Midbrain (tissue), 1 donor: ENCODE data around the gene CD82.

Source experiments
- DNase-seq: peaks from one replicate; lab custom pipeline; 2025; lab: John Stamatoyannopoulos, UW

The CD82 gene

DNA sequence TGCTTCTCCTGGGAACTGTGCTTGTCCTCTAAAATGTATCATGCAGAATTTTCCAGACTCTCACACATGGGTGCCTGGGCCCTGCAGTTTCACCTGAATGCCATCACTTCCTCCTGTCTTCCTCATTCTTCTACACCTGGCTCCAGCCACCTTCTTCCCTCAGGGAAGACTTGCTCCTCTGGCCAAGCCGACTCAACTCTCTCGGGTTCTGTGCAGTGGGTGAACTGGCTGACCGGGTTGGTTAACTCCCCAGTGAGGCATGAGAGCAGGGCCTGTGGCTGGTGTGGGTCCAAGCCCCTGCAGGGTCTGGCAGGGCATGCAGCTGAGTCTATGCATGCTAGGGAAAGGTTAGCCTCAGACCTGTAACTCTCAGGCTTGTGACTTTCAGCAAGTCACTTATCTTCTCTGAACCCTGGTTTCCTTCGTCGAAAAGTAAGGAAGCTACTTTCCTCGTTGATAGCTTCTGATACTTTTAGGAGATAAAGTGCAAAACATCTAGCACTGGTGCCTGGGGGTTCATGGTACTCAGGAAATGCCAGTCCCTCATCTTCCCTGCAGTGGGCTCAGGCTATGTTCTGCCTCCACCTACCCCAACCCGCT is 11.9 kb downstream of the CD82 start:
- DNase-seq: no peak

DNA sequence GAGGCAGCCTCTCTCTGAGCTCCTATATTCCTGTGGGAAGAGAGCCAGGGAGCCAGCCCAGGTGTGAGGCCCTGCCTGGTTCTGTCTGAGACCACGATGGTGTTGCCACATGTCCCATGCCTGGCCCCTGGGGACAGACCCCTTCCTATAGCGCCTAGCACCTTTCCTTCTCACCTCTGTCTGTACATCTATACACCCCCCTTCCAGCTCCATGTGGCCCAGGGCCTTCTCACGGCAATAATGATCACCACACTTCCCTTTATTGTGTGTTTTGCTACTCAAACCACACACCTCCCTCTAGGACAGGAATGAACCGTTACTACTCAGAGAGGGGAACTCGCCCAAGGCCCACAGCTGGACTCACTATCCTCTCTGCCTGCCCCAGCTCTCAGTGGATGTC is 12.8 kb downstream of the CD82 start:
- no peak for DNase-seq

DNA sequence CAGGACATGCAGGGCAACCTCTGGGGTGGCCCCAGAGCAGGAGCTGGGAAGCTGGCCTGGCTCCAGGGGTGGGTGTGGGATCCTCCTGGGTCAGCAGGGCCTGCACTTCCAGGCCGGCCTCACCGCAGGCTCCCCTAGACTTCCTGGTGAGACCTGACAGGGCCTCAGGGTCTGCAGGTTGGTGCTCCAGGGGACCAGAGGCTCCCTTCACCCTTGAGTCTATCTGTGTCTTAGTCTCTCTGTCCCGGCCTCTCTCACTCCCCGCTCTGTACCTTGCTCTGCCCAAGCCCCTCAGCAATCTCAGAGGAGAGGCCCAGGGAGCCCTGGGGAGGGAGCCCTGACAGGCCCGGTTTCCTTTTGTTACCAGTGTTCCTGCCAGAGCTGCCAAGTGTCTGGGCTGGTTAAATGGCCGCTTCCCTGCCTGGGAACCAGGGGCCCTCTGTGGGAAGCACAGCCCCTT is 13.9 kb downstream of the CD82 start:
- DNase-seq: no peak

- DNase-seq: no peak
Observed at GRCh38 chr11:44580701-44581100, 15.2 kb downstream of the CD82 start.

GRCh38 chr11:44581246-44581645 is 15.8 kb downstream of the CD82 start:
- DNase-seq: no peak

- DNase-seq: no peak
Observed at GRCh38 chr11:44582641-44583352, 17.3 kb downstream of the CD82 start.

DNA sequence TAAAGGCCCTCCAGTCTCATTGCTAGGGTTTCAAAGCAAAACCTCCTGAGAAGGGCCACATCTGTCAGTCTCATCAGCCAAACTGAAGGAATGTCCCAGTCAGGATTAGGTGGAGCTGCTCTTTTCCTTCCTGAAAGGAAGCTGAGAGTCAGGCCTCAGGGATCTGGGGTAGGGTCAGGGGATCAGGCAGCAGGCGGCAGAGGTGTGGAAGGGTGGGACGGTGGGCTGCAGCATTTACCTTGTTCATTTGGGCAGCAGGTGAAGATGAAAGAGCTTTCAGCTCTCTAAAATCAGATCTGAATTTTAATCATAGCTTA is 17.8 kb downstream of the CD82 start:
- no peak for DNase-seq

GRCh38 chr11:44585421-44585820 is 20.0 kb downstream of the CD82 start:
- no peak for DNase-seq

GRCh38 chr11:44589301-44589700 is 23.8 kb downstream of the CD82 start:
- DNase-seq: peak; percentile 31

DNA sequence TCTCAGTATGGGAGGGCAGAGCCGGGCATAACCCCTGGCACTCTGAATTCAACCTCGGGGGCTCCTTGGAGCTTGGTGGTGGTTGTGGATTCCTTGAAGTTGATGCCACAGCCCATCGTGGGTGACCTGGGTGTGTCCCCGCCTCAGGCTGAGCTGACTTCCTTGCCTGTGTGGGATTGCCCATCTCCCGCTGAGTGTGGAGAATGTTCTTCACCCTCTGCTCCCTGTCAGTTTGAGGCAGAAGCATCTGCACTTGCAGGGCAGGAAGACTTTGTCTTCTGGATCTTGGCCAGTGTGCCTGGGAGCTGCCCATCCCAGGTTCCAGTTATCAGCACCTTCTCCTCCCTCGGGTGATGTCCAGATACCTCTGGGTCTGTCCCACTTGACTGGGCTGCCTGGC is 25.3 kb downstream of the CD82 start:
- DNase-seq: no peak

DNA sequence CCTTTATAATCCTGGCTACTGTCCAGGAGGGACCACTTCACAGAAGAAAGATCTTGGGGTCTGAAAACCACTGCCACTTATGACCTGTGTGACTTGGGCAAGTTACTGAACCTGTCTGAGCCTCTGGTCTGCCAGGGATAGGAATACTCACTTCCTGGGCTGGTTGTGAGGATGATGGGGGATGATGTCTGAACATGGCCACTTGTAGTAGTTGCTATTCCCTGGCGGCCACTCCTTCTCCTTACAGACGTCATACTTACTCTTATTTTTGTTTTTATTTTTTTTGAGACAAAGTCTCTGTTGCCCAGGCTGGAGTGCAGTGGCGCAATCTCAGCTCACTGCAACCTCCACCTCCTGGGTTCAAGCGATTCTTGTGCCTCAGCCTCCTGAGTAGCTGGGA is 26.1 kb downstream of the CD82 start:
- no peak for DNase-seq

DNA sequence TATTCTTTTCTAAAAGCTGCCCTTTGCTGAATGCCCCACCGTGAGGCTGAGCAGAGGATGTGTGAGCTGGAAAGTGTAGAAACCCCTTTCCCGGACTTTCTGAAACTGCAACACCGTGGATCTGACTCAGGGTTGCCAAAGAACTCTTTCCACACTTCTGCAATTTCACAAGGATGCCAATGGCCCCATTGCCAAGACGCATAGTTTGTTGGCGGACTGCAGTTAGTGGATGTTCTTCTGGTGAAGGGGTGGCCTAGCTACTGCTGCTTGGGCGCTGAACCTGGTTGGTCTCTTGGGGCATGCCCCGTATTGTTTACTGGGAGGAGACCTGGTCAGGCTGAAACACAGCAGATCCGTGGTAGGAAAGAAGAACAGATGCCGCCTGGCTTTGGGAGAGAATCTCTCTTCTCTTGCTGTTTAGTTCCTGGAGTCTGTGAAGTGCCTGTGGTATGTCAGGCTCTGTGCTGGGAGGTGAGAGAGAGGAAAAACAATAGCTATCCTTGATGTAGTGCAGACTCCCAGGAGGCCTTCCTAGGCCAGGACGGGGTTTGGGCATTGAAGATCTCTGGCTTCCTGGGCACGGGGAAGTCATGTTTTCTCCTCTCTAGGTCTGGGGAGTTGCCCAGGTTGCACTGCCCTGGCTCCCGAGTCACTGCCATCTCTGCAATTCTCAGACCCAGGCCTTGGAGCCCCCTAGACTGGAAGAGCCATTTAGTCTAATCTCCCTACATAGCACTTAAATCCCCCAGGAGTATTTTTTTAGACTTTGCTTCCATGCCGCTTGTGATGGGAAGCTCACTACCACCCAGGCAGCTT is 26.9 kb downstream of the CD82 start:
- DNase-seq: no peak

DNA sequence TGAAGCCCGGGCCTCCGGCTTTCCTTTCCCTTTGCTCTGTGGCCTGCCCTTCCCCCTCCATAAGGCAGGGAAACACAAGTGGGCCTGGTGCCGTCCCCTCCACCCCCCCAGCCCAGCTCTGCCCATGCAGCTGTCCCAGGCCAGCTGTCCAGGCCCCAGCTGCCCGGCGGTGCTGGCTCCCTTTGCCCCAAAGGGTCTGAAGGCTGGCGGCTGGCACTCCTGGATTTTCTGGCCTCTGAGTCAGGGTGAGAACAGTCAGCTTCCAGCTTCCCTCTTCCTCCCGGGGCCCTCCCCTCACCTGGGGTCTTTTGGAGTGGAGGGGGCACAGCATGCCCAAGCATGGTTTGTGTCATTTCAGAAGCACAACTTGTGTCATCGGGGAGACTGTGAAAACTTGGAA is 27.8 kb downstream of the CD82 start:
- DNase-seq: peak; percentile 90

GRCh38 chr11:44595006-44595405 is 29.5 kb downstream of the CD82 start:
- DNase-seq: no peak

- peak; percentile 72 for DNase-seq
Observed at GRCh38 chr11:44595964-44596381, 30.5 kb downstream of the CD82 start.

- no peak for DNase-seq
Observed at GRCh38 chr11:44596525-44597276, 31.2 kb downstream of the CD82 start.

DNA sequence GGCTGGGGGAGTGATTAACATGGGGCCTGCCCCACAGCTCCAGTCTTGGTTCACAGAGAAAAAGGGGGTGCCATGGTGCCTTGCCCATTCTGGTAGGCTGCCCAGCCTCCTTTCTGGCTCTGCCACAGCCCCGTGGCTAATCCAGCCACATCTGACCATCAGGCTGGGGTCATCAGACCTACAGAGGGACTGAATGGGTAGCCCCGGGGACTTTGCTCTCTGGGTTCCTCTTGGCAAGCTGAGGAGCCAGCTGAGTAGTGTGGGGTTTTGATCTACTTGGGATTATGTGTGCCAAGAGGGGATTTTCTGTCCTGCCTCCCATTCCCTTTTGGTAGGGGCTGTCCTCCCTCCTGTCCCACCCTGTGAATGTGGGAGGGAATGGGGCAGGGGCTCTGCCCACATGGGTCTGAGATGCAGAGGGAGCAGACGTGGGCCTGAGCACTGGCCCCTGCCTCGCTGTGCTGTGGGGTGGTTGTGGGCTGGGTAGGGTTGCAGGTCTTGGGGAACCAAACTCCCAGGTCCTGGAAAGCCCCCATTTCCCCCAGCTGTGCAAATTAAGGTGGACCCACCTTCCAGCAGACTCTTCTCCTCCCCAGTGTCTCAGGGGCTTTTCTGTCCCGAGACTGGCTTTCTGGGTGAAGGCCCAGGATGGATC is 32.0 kb downstream of the CD82 start:
- DNase-seq: no peak

- DNase-seq: no peak
Observed at GRCh38 chr11:44598831-44599230, 33.4 kb downstream of the CD82 start.

GRCh38 chr11:44600261-44600660 is 34.8 kb downstream of the CD82 start:
- DNase-seq: no peak

GRCh38 chr11:44600839-44601383 is 35.4 kb downstream of the CD82 start:
- no peak for DNase-seq
